ENCODE measurements around the gene MXD4.

MXD4 gene

GRCh38 chr4:2291705-2292645 lies 30.1 kb upstream of the MXD4 start:
- TF ChIP-seq, protein P1, sequence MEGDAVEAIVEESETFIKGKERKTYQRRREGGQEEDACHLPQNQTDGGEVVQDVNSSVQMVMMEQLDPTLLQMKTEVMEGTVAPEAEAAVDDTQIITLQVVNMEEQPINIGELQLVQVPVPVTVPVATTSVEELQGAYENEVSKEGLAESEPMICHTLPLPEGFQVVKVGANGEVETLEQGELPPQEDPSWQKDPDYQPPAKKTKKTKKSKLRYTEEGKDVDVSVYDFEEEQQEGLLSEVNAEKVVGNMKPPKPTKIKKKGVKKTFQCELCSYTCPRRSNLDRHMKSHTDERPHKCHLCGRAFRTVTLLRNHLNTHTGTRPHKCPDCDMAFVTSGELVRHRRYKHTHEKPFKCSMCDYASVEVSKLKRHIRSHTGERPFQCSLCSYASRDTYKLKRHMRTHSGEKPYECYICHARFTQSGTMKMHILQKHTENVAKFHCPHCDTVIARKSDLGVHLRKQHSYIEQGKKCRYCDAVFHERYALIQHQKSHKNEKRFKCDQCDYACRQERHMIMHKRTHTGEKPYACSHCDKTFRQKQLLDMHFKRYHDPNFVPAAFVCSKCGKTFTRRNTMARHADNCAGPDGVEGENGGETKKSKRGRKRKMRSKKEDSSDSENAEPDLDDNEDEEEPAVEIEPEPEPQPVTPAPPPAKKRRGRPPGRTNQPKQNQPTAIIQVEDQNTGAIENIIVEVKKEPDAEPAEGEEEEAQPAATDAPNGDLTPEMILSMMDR (conservative IDR thresholded peaks at IDR 0.05; ENCODE audit: low read depth, low read length) = no peak
- H3K4me3 ChIP-seq (ENCODE audit: low read depth, low read length) = no peak overlapping the region
- no peak for DNase-seq (ENCODE audit: low read depth)

- H3K4me3 ChIP-seq (ENCODE audit: low read depth, low read length) = no peak overlapping the region
- DNase-seq (ENCODE audit: low read depth) = no peak
- TF ChIP-seq, protein P1 (conservative IDR thresholded peaks at IDR 0.05; ENCODE audit: low read depth, low read length) = no peak
These were observed 29.2 kb upstream of the MXD4 start for GRCh38 chr4:2290974-2291704.

DNA sequence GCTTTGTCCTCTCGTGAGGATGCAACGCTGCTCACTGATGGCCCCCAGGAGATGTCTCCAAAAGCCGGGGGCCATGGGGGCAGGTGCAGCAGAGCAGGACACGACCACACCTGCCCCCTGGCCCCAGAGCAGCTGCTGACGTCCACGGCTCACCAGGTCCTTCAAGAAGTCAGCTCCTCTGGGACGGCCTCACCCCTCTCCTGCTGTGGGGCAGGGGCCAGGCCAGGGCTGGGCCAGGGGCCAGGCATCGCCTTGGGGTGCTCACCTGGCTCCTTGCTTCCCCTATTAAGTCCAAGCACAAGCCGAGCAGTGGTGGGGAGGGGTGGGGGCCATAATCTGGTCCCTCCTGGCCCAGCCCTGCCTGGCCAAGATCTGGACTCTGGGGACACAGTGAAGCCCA lies 28.6 kb upstream of the MXD4 start:
- H3K4me3 ChIP-seq (ENCODE audit: low read depth, low read length) = no peak overlapping the region
- TF ChIP-seq, protein P1 (conservative IDR thresholded peaks at IDR 0.05; ENCODE audit: low read depth, low read length) = no peak
- no peak for DNase-seq (ENCODE audit: low read depth)

- no peak overlapping the region for H3K4me3 ChIP-seq (ENCODE audit: low read depth, low read length)
- DNase-seq (ENCODE audit: low read depth) = no peak
- TF ChIP-seq, protein P1 (conservative IDR thresholded peaks at IDR 0.05; ENCODE audit: low read depth, low read length) = no peak
These were observed 28.0 kb upstream of the MXD4 start for GRCh38 chr4:2289955-2290333.

DNA sequence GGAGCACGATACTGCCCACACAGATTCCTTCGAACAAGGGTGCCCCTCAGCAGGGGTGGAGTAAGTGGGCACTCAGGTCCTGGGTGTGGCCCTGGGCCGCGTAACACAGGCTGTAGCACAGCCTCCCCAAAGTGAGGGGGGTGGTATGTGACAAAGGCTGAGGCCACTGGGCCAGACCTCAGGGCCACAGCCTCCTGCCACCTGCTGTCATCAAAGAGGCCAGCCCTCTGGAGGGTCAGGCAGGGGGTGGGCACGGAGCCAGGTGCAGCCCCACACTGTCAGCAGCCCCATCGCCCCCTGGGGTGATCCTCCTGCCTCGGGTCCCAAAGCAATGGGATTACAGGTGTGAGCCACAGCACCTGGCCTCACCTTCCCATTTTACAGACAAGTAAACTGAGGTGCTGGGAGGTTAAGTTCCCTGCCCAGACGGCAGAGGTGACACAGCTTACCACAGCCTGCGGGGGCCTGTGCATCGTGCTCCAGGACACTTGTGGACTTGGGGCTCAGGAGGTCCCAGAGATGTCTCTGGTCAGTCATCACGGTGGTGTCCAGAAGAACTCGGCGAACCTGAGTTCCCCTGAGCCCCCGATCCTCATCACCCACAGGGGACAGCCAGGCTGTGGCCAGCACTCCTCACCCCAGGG lies 27.5 kb upstream of the MXD4 start:
- no peak for DNase-seq (ENCODE audit: low read depth)
- H3K4me3 ChIP-seq (ENCODE audit: low read depth, low read length) = no peak overlapping the region
- TF ChIP-seq, protein P1 (conservative IDR thresholded peaks at IDR 0.05; ENCODE audit: low read depth, low read length) = no peak

DNA sequence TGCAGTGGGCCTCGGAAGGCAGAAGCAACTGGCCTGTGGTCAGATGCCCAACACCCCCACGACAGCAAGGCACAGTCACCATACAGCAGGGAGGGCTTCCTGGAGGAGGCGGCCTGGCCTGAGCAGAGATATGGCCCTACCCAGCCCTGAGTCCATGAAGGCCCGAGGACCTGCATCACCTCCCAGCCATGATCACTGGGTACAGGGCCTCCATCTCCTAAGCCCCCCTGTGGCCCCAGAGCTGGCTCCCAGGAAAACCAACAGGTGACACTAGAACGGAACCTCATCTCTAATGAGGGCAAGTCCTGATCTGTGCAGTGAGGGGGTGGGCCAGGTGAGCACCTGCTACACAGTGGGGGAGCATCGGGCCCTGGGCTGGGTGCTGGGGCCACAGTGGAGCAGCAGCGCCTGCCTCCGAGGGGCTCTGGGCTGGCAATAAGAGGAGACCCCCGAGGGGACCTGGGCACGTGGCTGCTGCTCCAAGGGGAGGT lies 26.2 kb upstream of the MXD4 start:
- H3K4me3 ChIP-seq (ENCODE audit: low read depth, low read length) = no peak overlapping the region
- TF ChIP-seq, protein P1 (conservative IDR thresholded peaks at IDR 0.05; ENCODE audit: low read depth, low read length) = no peak
- DNase-seq (ENCODE audit: low read depth) = no peak
